CD4-positive, alpha-beta T cell (primary cell): ENCODE results near the gene PDE4C. TPM values are rescaled to one million over a fixed set of nuclear protein-coding genes. Genes with fewer than 3 reads are reported as not detected.

Experiments
- ATAC-seq: fragments of 200-7000 bp; cut with Tn5 transposase; one replicate; pipeline ENCODE4 v1.10.0; 2022; ENCODE audit warnings: mild to moderate bottlenecking; ENCODE audit not compliant: poor library complexity
- CTCF ChIA-PET: fragments of 350-600 bp; sonication (Branson Sonifier 250); formaldehyde crosslinking; loops from one replicate; lab custom pipeline; 2021; ENCODE audit warnings: antibody characterized with exemption, inconsistent platforms; lab: Charles Lee
- POLR2A ChIA-PET: fragments of 350-600 bp; sonication (Branson Sonifier 250); formaldehyde crosslinking; loops from one replicate; lab custom pipeline; 2021; ENCODE audit warnings: antibody characterized with exemption, inconsistent platforms; lab: Charles Lee
- DNase-seq, 14 experiments: peaks; one replicate each; pipeline ENCODE4 v3.0.0-alpha.2; 2013 to 2020; ENCODE audit warnings: mixed read lengths in 2 of 14
- H3K27ac ChIP-seq, 2 donors: one replicate each; pipeline versions ENCODE4 v1.5.1 to v1.7.0; 2013; ENCODE audit warnings: low read length in 2 of 2, low read depth in 1 of 2, mild to moderate bottlenecking in 1 of 2
- H3K27me3 ChIP-seq, 2 experiments: 1 replicate in 1 of 2; 2 replicates in 1 of 2; pipeline versions ENCODE4 v1.6.1 to v1.7.0; 2013; ENCODE audit warnings: low read length in 2 of 2, control low read depth in 1 of 2, mild to moderate bottlenecking in 1 of 2, moderate library complexity in 1 of 2; ENCODE audit not compliant: insufficient read depth in 2 of 2, control insufficient read depth in 1 of 2
- H3K36me3 ChIP-seq: one replicate; pipeline ENCODE4 v1.6.1; 2013; ENCODE audit warnings: low read length, control low read depth; ENCODE audit not compliant: insufficient read depth
- H3K4me1 ChIP-seq: one replicate; pipeline ENCODE4 v1.6.1; 2013; ENCODE audit warnings: low read length, control low read depth; ENCODE audit not compliant: insufficient read depth
- H3K4me3 ChIP-seq: one replicate; pipeline ENCODE4 v1.5.1; 2013; ENCODE audit warnings: mild to moderate bottlenecking, low read length, moderate library complexity
- H3K9me3 ChIP-seq, 2 experiments: 1 replicate in 1 of 2; 2 replicates in 1 of 2; pipeline versions ENCODE4 v1.6.1 to v1.7.0; 2013; ENCODE audit warnings: low read length in 2 of 2, mild to moderate bottlenecking in 2 of 2, control low read depth in 1 of 2, moderate library complexity in 1 of 2; ENCODE audit not compliant: control insufficient read depth in 1 of 2, insufficient read depth in 1 of 2
- H3K27ac Mint-ChIP-seq: one replicate; pipeline ENCODE4 v1.8.0; 2020; ENCODE audit warnings: mixed read lengths
- H3K27me3 Mint-ChIP-seq: one replicate; pipeline ENCODE4 v1.8.0; 2021; ENCODE audit warnings: mixed read lengths
- H3K36me3 Mint-ChIP-seq: one replicate; pipeline ENCODE4 v1.8.0; 2021; ENCODE audit warnings: low read depth, mixed read lengths
- H3K4me1 Mint-ChIP-seq: one replicate; pipeline ENCODE4 v1.8.0; 2021; ENCODE audit warnings: low read depth, mixed read lengths
- H3K4me3 Mint-ChIP-seq: one replicate; pipeline ENCODE4 v1.8.0; 2020; ENCODE audit warnings: mild to moderate bottlenecking, mixed read lengths
- H3K9me3 Mint-ChIP-seq: one replicate; pipeline ENCODE4 v1.8.0; 2020; ENCODE audit warnings: mixed read lengths
- intact Hi-C, 2 experiments: fragments of 100-400 bp; cut with DNase I in 1 of 2; cut with micrococcal nuclease in 1 of 2; formaldehyde crosslinking; loops; one replicate each; pipeline versions ENCODE4 v1.15.1 to v1.9.0; 2023 to 2025; cut with DNase I, micrococcal nuclease
- total RNA-seq, 174 experiments: library from RNA in 2 of 174; stranded (reverse) in 2 of 174; gene quantifications; one replicate each; pipeline ENCODE4 v1.2.3 and lab custom pipeline; 2021 to 2026
- TF ChIP-seq, protein P1 (sequence below): fragments of 200-600 bp; IDR thresholded peaks from one replicate; pipeline ENCODE4 v1.8.0; 2022; ENCODE audit warnings: antibody characterized with exemption, mild to moderate bottlenecking

PDE4C gene
- total RNA-seq, 2 experiments from 2014 or later, result not detected

DNA sequence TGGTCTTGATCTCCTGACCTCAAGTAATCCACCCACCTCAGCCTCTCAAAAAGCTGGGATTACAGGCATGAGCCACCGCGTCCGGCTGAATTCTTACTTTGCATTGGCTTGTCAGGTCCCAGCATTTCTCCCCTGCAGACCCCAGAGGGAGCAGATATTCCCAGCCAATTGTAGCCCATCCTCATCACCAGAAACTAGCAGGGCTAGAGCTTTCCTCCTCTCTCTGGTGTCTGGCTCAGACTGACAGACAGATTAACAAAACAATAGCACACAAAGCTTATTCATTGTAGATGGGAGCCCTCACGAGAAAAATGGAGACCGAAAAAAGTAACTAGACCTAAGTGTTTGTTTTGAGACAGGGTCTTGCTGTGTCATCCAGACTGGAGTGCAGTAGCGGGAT, 40.7 kb downstream of the PDE4C start:
- H3K27ac ChIP-seq, result no peak overlapping the region
- ChIA-PET POLR2A (no interaction called here), CTCF (no interaction called here)
- H3K4me3 Mint-ChIP-seq, result no peak overlapping the region
- no peaks in the 10 kb centered on the region for H3K9me3 ChIP-seq
- TF ChIP-seq, protein P1, sequence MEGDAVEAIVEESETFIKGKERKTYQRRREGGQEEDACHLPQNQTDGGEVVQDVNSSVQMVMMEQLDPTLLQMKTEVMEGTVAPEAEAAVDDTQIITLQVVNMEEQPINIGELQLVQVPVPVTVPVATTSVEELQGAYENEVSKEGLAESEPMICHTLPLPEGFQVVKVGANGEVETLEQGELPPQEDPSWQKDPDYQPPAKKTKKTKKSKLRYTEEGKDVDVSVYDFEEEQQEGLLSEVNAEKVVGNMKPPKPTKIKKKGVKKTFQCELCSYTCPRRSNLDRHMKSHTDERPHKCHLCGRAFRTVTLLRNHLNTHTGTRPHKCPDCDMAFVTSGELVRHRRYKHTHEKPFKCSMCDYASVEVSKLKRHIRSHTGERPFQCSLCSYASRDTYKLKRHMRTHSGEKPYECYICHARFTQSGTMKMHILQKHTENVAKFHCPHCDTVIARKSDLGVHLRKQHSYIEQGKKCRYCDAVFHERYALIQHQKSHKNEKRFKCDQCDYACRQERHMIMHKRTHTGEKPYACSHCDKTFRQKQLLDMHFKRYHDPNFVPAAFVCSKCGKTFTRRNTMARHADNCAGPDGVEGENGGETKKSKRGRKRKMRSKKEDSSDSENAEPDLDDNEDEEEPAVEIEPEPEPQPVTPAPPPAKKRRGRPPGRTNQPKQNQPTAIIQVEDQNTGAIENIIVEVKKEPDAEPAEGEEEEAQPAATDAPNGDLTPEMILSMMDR, result no peak
- no peaks in the 10 kb centered on the region for H3K4me1 ChIP-seq
- H3K4me1 Mint-ChIP-seq, result no peaks in the 10 kb centered on the region
- H3K27me3 ChIP-seq, result no peaks in the 10 kb centered on the region
- ATAC-seq (no peak), DNase-seq (no peak)
- intact Hi-C loops, result no loop called here
- H3K27me3 Mint-ChIP-seq, result peaks cover 4% of the 10 kb centered on the region
- no peak overlapping the region for H3K4me3 ChIP-seq
- H3K36me3 ChIP-seq, result no peaks in the 10 kb centered on the region
- no peaks in the 10 kb centered on the region for H3K9me3 Mint-ChIP-seq
- H3K27ac Mint-ChIP-seq, result no peak overlapping the region
- H3K36me3 Mint-ChIP-seq, result no peaks in the 10 kb centered on the region

DNA sequence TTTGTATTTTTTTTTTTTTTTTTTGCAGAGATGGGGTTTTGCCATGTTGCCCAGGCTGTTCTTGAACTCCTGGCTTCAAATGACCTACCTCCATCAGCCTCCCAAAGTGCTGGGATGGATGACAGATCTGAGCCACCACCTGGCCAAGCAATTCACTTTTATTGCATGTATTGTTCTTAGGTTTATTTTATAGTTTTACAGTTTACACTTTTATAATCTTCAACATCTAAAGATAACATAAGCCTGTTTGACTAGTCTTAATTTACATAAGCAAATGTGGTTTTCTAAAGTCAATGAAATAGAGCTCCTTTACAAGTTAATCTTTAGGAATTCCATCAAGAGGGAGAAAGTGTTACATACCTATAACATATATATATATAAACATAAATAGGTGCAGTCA, 42.7 kb downstream of the PDE4C start:
- ATAC-seq (no peak), DNase-seq (peak in 1 of 14 experiments; percentile 1)
- no peak overlapping the region for H3K4me3 Mint-ChIP-seq
- no peaks in the 10 kb centered on the region for H3K36me3 ChIP-seq
- no peak overlapping the region for H3K27ac Mint-ChIP-seq
- H3K4me1 Mint-ChIP-seq, result no peaks in the 10 kb centered on the region
- no peaks in the 10 kb centered on the region for H3K9me3 Mint-ChIP-seq
- H3K4me1 ChIP-seq, result no peaks in the 10 kb centered on the region
- H3K27ac ChIP-seq, result no peak overlapping the region
- no peaks in the 10 kb centered on the region for H3K36me3 Mint-ChIP-seq
- intact Hi-C loops, result no loop called here
- peaks cover 4% of the 10 kb centered on the region for H3K27me3 Mint-ChIP-seq
- H3K9me3 ChIP-seq, result no peaks in the 10 kb centered on the region
- no peaks in the 10 kb centered on the region for H3K27me3 ChIP-seq
- POLR2A ChIA-PET, result interaction anchor here (1.6 kb wide), 1 partner anchor 9 kb away, joined by 5 read pairs; the partner anchor contains the start of gene MPV17L2
- CTCF ChIA-PET, result no interaction called here
- TF ChIP-seq, protein P1, result no peak
- H3K4me3 ChIP-seq, result no peak overlapping the region

GRCh38 chr19:18179957-18180356, 46.3 kb downstream of the PDE4C start:
- H3K27ac Mint-ChIP-seq, result no peak overlapping the region
- Histone ChIP-seq H3K27ac (no peak overlapping the region), H3K27me3 (no peaks in the 10 kb centered on the region), H3K4me1 (peaks cover 3% of the 10 kb centered on the region), H3K9me3 (no peaks in the 10 kb centered on the region), H3K36me3 (peaks cover 2% of the 10 kb centered on the region), H3K4me3 (no peak overlapping the region)
- no peak overlapping the region for H3K4me3 Mint-ChIP-seq
- ATAC-seq (no peak), DNase-seq (no peak)
- H3K9me3 Mint-ChIP-seq, result no peaks in the 10 kb centered on the region
- H3K27me3 Mint-ChIP-seq, result no peaks in the 10 kb centered on the region
- CTCF ChIA-PET, result no interaction called here
- POLR2A ChIA-PET, result no interaction called here
- H3K4me1 Mint-ChIP-seq, result peaks cover 3% of the 10 kb centered on the region
- TF ChIP-seq, protein P1, result no peak
- intact Hi-C loops, result no loop called here
- no peaks in the 10 kb centered on the region for H3K36me3 Mint-ChIP-seq
